ENCODE data around the gene DAP.

DNA sequence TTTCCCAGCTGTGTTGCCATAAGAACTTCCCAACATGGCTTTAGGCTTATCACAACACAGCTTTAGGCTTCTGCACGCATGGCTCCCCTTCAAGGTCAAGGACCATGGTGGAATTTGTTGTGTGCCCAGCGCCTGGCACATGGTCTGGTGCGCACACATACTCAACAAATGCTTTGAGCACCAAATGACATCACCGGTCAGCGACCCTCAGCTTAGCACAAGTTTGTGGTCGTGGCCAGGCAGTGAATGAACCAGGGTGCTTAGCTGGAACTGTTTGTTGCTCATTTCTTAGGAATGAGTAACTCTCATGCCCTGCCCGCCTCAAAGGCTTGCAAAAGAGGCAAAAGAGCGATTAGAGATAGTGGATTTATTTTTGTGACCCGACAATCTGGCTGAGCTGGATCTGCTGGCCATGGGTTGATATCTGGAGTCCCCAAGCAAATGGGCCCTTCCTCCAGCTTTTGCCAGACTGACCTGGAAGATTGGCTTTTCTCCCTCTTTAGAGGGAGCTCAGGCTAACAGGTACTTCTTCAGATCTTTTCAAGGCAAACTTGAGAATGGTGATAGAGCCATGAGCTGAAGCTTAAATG lies 58.9 kb downstream of the DAP start:
- TF ChIP-seq, protein P1, sequence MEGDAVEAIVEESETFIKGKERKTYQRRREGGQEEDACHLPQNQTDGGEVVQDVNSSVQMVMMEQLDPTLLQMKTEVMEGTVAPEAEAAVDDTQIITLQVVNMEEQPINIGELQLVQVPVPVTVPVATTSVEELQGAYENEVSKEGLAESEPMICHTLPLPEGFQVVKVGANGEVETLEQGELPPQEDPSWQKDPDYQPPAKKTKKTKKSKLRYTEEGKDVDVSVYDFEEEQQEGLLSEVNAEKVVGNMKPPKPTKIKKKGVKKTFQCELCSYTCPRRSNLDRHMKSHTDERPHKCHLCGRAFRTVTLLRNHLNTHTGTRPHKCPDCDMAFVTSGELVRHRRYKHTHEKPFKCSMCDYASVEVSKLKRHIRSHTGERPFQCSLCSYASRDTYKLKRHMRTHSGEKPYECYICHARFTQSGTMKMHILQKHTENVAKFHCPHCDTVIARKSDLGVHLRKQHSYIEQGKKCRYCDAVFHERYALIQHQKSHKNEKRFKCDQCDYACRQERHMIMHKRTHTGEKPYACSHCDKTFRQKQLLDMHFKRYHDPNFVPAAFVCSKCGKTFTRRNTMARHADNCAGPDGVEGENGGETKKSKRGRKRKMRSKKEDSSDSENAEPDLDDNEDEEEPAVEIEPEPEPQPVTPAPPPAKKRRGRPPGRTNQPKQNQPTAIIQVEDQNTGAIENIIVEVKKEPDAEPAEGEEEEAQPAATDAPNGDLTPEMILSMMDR (IDR thresholded peaks at IDR 0.05; ENCODE audit: insufficient read depth, low read length, poor library complexity, severe bottlenecking) = no peak
- TF ChIP-seq EZH2phosphoT487 (conservative IDR thresholded peaks at IDR 0.05; ENCODE audit: low read length) = no peak

All from SU-DHL-6 (cell line).